Tibial artery (tissue), 4 donors: ENCODE results near the gene TXNRD2.
A peak's percentile ranks its signal among the peaks of the same experiment; 100 is the strongest.

Source experiments
- DNase-seq, 2 donors: peaks; one replicate each; pipeline ENCODE4 v3.0.0-alpha.2; 2019
- H3K27ac ChIP-seq, 2 donors: fragments of 200-600 bp; sonication (generic) in 1 of 2; 1 replicate in 1 of 2; 2 replicates in 1 of 2; pipeline ENCODE4 v1.5.1; 2018 to 2019; ENCODE audit warnings: mild to moderate bottlenecking in 1 of 2
- H3K27me3 ChIP-seq, 2 donors: fragments of 200-600 bp; sonication (generic) in 1 of 2; one replicate each; pipeline versions ENCODE4 v1.5.1 to v1.6.0; 2016 to 2019
- H3K36me3 ChIP-seq, 3 donors: fragments of 200-600 bp; sonication (generic) in 2 of 3; one replicate each; pipeline ENCODE4 v1.5.1; 2016 to 2019; ENCODE audit warnings: mild to moderate bottlenecking in 2 of 3
- H3K4me1 ChIP-seq, 4 donors: fragments of 200-600 bp; sonication (generic) in 2 of 4; 1 replicate in 3 of 4; 2 replicates in 1 of 4; pipeline ENCODE4 v1.5.1; 2016 to 2019
- H3K4me3 ChIP-seq, 2 donors: fragments of 200-600 bp; sonication (generic) in 1 of 2; 1 replicate in 1 of 2; 2 replicates in 1 of 2; pipeline ENCODE4 v1.5.1; 2018 to 2019; ENCODE audit warnings: mild to moderate bottlenecking in 2 of 2
- H3K9me3 ChIP-seq, 3 donors: fragments of 200-600 bp; sonication (generic) in 1 of 3; one replicate each; pipeline ENCODE4 v1.5.1; 2016 to 2019
- CTCF ChIP-seq, 2 experiments: fragments of 200-600 bp in 1 of 2; fragments of 450-650 bp in 1 of 2; IDR thresholded peaks; one replicate each; pipeline ENCODE4 v1.5.1; 2017 to 2019; ENCODE audit warnings: antibody characterized with exemption in 2 of 2, mild to moderate bottlenecking in 1 of 2, moderate library complexity in 1 of 2
- intact Hi-C: fragments of 100-400 bp; cut with DNase I; formaldehyde crosslinking; loops from one replicate; pipeline ENCODE4 v1.15.0; 2023; ENCODE audit warnings: low total_unique reads

TXNRD2 gene

GRCh38 chr22:19849835-19850762 is 91.5 kb downstream of the TXNRD2 start:
- no peak for TF ChIP-seq CTCF (IDR thresholded peaks at IDR 0.05)
- DNase-seq = no peak
- Histone ChIP-seq H3K36me3 (peaks cover 10 to 35% (median 32%) of the 10 kb centered on the region in 3 donors), H3K4me3 (no peak overlapping the region), H3K27ac (no peak overlapping the region), H3K27me3 (no peaks in the 10 kb centered on the region), H3K4me1 (peaks cover 0 to 58% (median 20%) of the 10 kb centered on the region in 4 donors), H3K9me3 (no peaks in the 10 kb centered on the region)
- intact Hi-C loops = loop anchor here (10.0 kb wide), 1 partner anchor 125 kb away; the partner anchor contains the start of gene GP1BB

- Histone ChIP-seq H3K27me3 (no peaks in the 10 kb centered on the region), H3K4me3 (no peak overlapping the region), H3K9me3 (no peaks in the 10 kb centered on the region), H3K4me1 (peaks cover 7 to 68% (median 31%) of the 10 kb centered on the region in 4 donors), H3K27ac (no peak overlapping the region), H3K36me3 (peaks cover 10 to 35% (median 32%) of the 10 kb centered on the region in 3 donors)
- intact Hi-C loops = no loop called here
- TF ChIP-seq CTCF (IDR thresholded peaks at IDR 0.05) = no peak
- no peak for DNase-seq
These were observed 93.1 kb downstream of the TXNRD2 start for GRCh38 chr22:19848298-19849224.

GRCh38 chr22:19847345-19847632 is 94.3 kb downstream of the TXNRD2 start:
- Histone ChIP-seq H3K27me3 (no peaks in the 10 kb centered on the region), H3K4me3 (no peak overlapping the region), H3K4me1 (peaks cover 7 to 57% (median 23%) of the 10 kb centered on the region in 4 donors), H3K9me3 (no peaks in the 10 kb centered on the region), H3K36me3 (peaks cover 10 to 32% (median 32%) of the 10 kb centered on the region in 3 donors), H3K27ac (no peak overlapping the region)
- no peak for DNase-seq
- no peak for TF ChIP-seq CTCF (IDR thresholded peaks at IDR 0.05)
- intact Hi-C loops = no loop called here

- H3K27me3 ChIP-seq = no peaks in the 10 kb centered on the region
- TF ChIP-seq CTCF (IDR thresholded peaks at IDR 0.05) = no peak
- H3K36me3 ChIP-seq = peaks cover 6 to 30% (median 27%) of the 10 kb centered on the region in 3 donors
- no peak overlapping the region for H3K27ac ChIP-seq
- H3K4me1 ChIP-seq = peaks cover 7 to 52% (median 21%) of the 10 kb centered on the region in 4 donors
- no peaks in the 10 kb centered on the region for H3K9me3 ChIP-seq
- DNase-seq = no peak
- H3K4me3 ChIP-seq = no peak overlapping the region
- intact Hi-C loops = no loop called here
These were observed 94.8 kb downstream of the TXNRD2 start for GRCh38 chr22:19846620-19847344.

GRCh38 chr22:19845054-19845722 is 96.4 kb downstream of the TXNRD2 start:
- DNase-seq = no peak
- Histone ChIP-seq H3K4me1 (peaks cover 7 to 36% (median 21%) of the 10 kb centered on the region in 4 donors), H3K27ac (peak overlapping the region; percentile 47 to 52), H3K9me3 (no peaks in the 10 kb centered on the region), H3K27me3 (no peaks in the 10 kb centered on the region), H3K36me3 (peaks cover 0 to 14% (median 11%) of the 10 kb centered on the region in 3 donors), H3K4me3 (no peak overlapping the region)
- no peak for TF ChIP-seq CTCF (IDR thresholded peaks at IDR 0.05)
- intact Hi-C loops = no loop called here
